Ishikawa (cell line): ENCODE data around the gene HDLBP.

Experiments
- EGR1 ChIP-seq: IDR thresholded peaks from 2 replicates; pipeline ENCODE4 v1.6.1; 2012
- TEAD4 ChIP-seq: IDR thresholded peaks from 2 replicates; pipeline ENCODE4 v1.6.1; 2012

GRCh38 chr2:241355983-241356870, 40.8 kb upstream of the HDLBP start, which contains the start of gene FARP2:
- TF ChIP-seq EGR1 (peak; percentile 43; the same call in 1 of the 2 replicates), TEAD4 (no peak)
